Hematopoietic multipotent progenitor cell treated with erythropoietin and hydrocortisone succinate and interleukin-3 and kit ligand, for 15 days (in vitro differentiated cells): ENCODE measurements around the gene SPEM1.

Source experiments
- DNase-seq: peaks from one replicate; pipeline ENCODE4 v3.0.0-alpha.2; 2015; ENCODE audit warnings: low spot score

The SPEM1 gene

GRCh38 chr17:7419819-7420610 is at the start of gene SPEM1:
Gene SPEM1 (plus strand): TSS chr17:7420324. CDS start chr17:7420385, 61 bp downstream.
- no peak for DNase-seq

- DNase-seq: no peak
Observed at GRCh38 chr17:7370853-7371252, 49.3 kb upstream of the SPEM1 start.

DNA sequence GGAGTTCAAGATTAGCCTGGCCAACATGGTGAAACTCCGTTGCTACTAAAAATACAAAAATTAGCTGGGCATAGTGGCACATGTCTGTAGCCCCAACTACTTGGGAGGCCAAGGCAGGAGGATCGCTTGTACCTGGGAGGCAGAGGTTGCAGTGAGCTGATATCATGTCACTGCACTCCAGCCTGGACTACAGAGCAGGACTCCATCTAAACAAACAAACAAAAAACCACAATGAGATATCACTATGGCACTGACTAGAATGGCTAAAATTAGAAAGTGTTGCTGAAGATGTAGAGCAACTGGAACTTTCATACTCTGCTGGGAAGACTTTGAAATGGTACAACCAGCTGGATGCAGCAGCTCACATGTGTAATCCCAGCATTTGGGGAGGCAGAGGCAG is 45.8 kb upstream of the SPEM1 start:
- no peak for DNase-seq

DNA sequence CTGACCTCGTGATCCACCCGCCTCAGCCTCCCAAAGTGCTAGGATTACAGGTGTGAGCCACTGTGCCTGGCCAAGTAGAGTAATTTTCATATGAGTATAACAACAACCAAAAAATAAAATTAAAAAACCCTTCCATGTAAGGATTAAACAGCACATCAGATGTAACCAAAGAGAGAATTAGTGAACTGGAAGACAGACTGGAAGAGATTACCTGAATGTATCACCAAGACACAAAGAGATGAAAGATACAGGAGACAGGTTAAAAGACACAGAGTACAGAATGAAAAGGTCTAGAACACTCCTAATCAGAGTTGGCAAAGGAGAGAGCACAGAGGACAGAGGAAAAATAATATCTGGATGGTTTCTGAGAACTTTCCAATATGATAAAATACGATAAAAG is 41.0 kb upstream of the SPEM1 start:
- no peak for DNase-seq

DNA sequence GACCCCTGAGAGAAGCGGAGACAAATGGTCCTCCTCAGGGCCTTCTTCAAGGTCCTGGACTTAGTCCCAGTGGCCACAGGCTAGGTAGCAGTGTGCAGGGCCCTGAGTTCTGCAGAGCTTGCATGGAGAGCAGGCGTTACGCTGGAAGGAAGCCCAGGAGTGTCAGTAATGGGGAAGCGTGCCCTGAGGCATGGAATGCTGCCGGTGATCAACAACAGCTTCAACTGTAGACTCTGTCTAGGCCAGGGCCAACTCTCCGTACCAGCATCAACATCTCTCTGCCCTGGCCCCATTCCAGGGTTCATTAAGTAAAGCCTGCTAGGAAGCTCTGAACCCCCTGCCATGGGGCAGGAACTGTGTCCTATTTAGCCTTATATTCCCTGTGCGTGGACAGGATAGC is 39.8 kb upstream of the SPEM1 start:
- no peak for DNase-seq

GRCh38 chr17:7380855-7381683 is 39.1 kb upstream of the SPEM1 start, which contains the start of gene TNK1:
Gene TNK1 (plus strand): TSS chr17:7381089. CDS start chr17:7382927, 1,838 bp downstream.
- no peak for DNase-seq

GRCh38 chr17:7382901-7383300 is 37.2 kb upstream of the SPEM1 start:
- DNase-seq: no peak

- no peak for DNase-seq
Observed at GRCh38 chr17:7383371-7383741, 36.8 kb upstream of the SPEM1 start.

DNA sequence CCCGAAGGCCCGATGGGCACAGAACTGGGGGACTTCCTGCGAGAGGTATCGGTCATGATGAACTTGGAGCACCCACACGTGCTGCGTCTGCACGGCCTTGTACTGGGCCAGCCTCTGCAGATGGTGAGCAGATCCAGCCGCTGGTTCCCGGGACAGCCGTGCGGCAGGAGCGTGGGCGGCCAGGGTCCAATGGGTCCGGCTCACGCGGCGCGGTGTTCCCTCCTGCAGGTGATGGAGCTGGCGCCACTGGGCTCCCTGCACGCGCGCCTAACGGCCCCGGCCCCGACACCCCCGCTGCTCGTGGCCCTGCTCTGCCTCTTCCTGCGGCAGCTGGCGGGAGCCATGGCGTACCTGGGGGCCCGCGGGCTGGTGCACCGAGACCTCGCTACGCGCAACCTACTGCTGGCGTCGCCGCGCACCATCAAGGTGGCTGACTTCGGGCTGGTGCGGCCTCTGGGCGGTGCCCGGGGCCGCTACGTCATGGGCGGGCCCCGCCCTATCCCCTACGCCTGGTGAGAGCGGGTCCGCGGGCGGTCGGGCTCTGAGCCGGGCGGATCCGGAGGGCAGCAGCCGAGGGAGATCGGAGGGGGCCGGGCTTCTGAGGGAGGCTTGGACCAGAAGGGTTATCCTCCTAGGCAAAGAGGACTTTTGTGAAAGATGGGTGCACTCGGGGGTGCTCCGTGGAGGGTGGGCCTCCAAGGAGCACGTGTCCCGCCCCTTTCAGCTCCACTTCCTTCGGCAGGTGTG is 36.2 kb upstream of the SPEM1 start:
- peak; percentile 25 for DNase-seq

GRCh38 chr17:7384489-7385081 is 35.5 kb upstream of the SPEM1 start:
- no peak for DNase-seq

- no peak for DNase-seq
Observed at GRCh38 chr17:7388856-7389255, 31.3 kb upstream of the SPEM1 start.

- no peak for DNase-seq
Observed at GRCh38 chr17:7389924-7390910, 29.9 kb upstream of the SPEM1 start.

DNA sequence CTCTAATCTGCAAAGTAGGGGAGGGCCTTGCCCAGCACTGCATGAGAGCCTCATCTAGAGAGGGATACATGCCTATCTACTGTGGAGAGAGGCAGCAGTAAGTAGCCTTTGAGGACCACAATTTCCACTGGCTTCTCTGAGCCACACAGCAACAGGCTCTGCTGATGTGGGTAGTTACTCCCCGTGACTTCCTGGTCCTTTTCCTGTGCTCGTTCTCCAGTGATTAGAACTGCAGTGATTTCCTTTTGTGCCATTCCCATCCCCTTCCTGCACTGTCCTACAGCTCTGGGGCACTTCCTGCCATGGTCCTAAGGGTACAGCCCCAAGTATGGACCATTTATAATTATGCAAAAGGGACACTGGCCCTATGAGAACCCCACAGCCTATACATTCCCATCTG is 28.8 kb upstream of the SPEM1 start:
- no peak for DNase-seq

DNA sequence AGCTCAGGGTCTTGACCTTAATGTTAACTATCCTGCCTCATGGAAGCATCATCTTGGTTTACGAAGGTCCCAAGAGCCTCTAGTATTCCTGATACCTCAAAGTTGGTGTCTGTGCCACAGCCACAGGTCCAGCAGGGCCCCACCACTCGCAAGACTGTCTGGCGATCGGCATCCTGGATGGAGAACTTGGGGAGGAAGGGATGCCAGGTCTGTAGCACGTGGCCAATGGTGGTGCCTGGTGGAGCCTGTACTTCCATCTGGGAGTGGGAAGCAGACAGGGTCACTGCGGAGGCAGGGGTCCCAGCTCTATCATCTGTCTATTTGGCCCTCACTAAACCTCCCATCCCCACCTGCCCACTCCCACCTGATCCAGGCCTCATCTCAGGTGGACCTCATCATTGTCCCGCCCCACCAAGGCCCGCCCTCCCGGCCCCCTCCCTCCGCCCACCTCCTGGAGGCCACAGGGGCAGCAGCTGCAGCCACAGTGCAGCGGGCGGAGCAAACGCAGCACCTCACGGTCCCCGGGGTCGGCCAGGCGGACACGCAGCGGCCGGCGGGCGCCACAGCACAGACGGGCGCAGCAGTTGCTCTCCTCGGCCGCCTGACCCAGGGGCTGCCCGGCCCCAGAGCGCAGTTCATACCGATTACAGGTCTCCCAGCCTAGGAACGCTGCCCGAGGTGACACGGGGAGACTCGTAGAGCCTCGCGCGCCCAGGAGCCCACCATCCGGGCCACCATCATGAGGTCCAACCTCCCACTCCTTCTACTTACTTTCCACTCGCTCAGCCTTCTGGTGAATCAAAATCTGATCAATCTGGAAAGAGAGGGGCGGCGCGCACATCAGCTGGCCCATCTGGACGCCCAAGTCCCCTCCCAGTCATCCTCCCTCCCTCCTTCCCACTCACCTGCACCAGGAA is 27.2 kb upstream of the SPEM1 start:
- no peak for DNase-seq

GRCh38 chr17:7393613-7394451 is 26.3 kb upstream of the SPEM1 start:
- DNase-seq: no peak

GRCh38 chr17:7394452-7395191 is 25.5 kb upstream of the SPEM1 start, which contains the start of gene PLSCR3:
Gene PLSCR3 (minus strand): TSS chr17:7394525. CDS start chr17:7394110, 415 bp downstream.
- DNase-seq: peak; percentile 69

DNA sequence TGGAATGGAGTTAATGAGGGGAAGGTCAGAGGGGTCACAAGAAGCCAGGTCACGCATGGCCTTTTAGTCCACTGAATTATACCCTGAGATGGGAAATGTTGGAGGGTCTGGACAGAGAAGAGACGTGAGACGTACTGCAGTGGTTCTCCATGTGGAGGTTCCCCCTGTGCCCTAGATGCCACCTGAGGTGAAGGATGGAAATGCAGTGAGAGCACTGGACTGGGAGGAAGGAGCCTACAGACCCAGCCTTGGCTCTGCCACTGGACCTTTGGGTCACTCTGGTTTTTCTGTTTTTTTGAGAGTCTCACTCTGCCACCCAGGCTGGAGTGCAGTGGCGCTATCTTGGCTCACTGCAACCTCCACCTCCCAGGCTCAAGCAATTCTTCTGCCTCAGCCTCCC is 24.0 kb upstream of the SPEM1 start:
- no peak for DNase-seq

GRCh38 chr17:7398612-7399011 is 21.5 kb upstream of the SPEM1 start:
- DNase-seq: no peak
